Liver (tissue), 9 donors: ENCODE data around the gene ISCA2. TPM values are rescaled to one million over a fixed set of nuclear protein-coding genes. Genes with fewer than 3 reads are reported as not detected.

Experiments used
- DNase-seq: peaks from one replicate; pipeline ENCODE4 v3.0.0-alpha.2; 2017; ENCODE audit warnings: low spot score
- H3K27ac ChIP-seq, 2 donors: one replicate each; pipeline ENCODE4 v1.7.0; 2013; ENCODE audit warnings: inconsistent platforms in 2 of 2, low read length in 2 of 2, control low read depth in 1 of 2, low read depth in 1 of 2, mild to moderate bottlenecking in 1 of 2
- H3K27me3 ChIP-seq, 4 donors: one replicate each; pipeline versions ENCODE4 v1.6.1 to v1.7.0; 2013; ENCODE audit warnings: low read length in 3 of 4, inconsistent platforms in 1 of 4, mild to moderate bottlenecking in 1 of 4, moderate library complexity in 1 of 4; ENCODE audit not compliant: control insufficient read depth in 4 of 4, insufficient read depth in 4 of 4
- H3K36me3 ChIP-seq, 4 donors: one replicate each; pipeline versions ENCODE4 v1.6.1 to v1.7.0; 2013; ENCODE audit warnings: low read length in 3 of 4, mild to moderate bottlenecking in 3 of 4, low read depth in 1 of 4, moderate library complexity in 1 of 4; ENCODE audit not compliant: control insufficient read depth in 4 of 4, insufficient read depth in 3 of 4
- H3K4me1 ChIP-seq, 4 donors: one replicate each; pipeline versions ENCODE4 v1.6.1 to v1.7.0; 2013; ENCODE audit warnings: low read length in 3 of 4, mild to moderate bottlenecking in 3 of 4, moderate library complexity in 1 of 4; ENCODE audit not compliant: control insufficient read depth in 4 of 4, insufficient read depth in 4 of 4
- H3K4me3 ChIP-seq, 3 donors: one replicate each; pipeline versions ENCODE4 v1.6.1 to v1.7.0; 2013; ENCODE audit warnings: low read length in 3 of 3, control low read depth in 1 of 3, low read depth in 1 of 3, mild to moderate bottlenecking in 1 of 3
- H3K9ac ChIP-seq, 2 donors: one replicate each; pipeline ENCODE4 v1.7.0; 2013; ENCODE audit warnings: low read length in 2 of 2, mild to moderate bottlenecking in 2 of 2, moderate library complexity in 2 of 2, control low read depth in 1 of 2, low read depth in 1 of 2
- H3K9me3 ChIP-seq, 4 donors: one replicate each; pipeline versions ENCODE4 v1.6.1 to v1.7.0; 2013; ENCODE audit warnings: low read length in 3 of 4; ENCODE audit not compliant: control insufficient read depth in 4 of 4
- ATF3 ChIP-seq: IDR thresholded peaks from 2 replicates; pipeline ENCODE4 v1.6.1; 2016; ENCODE audit warnings: antibody characterized with exemption
- FOXA1 ChIP-seq: IDR thresholded peaks from 2 replicates; pipeline ENCODE4 v1.6.1; 2016; ENCODE audit warnings: antibody characterized with exemption
- FOXA2 ChIP-seq: IDR thresholded peaks from 2 replicates; pipeline ENCODE4 v1.6.1; 2016; ENCODE audit warnings: antibody characterized with exemption
- GABPA ChIP-seq, 2 donors: IDR thresholded peaks in 1 of 2; conservative IDR thresholded peaks in 1 of 2; 2 replicates each; pipeline ENCODE4 v1.6.1; 2016; ENCODE audit warnings: antibody characterized with exemption in 2 of 2, mild to moderate bottlenecking in 1 of 2, moderate library complexity in 1 of 2
- HNF4A ChIP-seq, 2 donors: conservative IDR thresholded peaks; 2 replicates each; pipeline ENCODE4 v1.6.1; 2016; ENCODE audit warnings: antibody characterized with exemption in 2 of 2, mild to moderate bottlenecking in 2 of 2
- JUND ChIP-seq, 2 donors: IDR thresholded peaks; 2 replicates each; pipeline ENCODE4 v1.6.1; 2016; ENCODE audit warnings: antibody characterized with exemption in 2 of 2
- NR2F2 ChIP-seq: IDR thresholded peaks from 2 replicates; pipeline ENCODE4 v1.6.1; 2016; ENCODE audit warnings: antibody characterized with exemption
- RAD21 ChIP-seq, 2 donors: IDR thresholded peaks; 2 replicates each; pipeline ENCODE4 v1.6.1; 2016; ENCODE audit warnings: antibody characterized with exemption in 2 of 2, mild to moderate bottlenecking in 2 of 2
- RXRA ChIP-seq, 2 donors: IDR thresholded peaks; 2 replicates each; pipeline ENCODE4 v1.6.1; 2017 to 2018; ENCODE audit warnings: antibody characterized with exemption in 2 of 2, mild to moderate bottlenecking in 1 of 2
- SP1 ChIP-seq: IDR thresholded peaks from 2 replicates; pipeline ENCODE4 v1.6.1; 2018; ENCODE audit warnings: antibody characterized with exemption, mild to moderate bottlenecking
- TAF1 ChIP-seq: conservative IDR thresholded peaks from 2 replicates; pipeline ENCODE4 v1.6.1; 2016; ENCODE audit warnings: antibody characterized with exemption, mild to moderate bottlenecking
- ZBTB33 ChIP-seq: IDR thresholded peaks from 2 replicates; pipeline ENCODE4 v1.6.1; 2016; ENCODE audit warnings: antibody characterized with exemption
- WGBS: extraction: QIAGEN DNeasy Blood & Tissue Kit; methylation state at CpG from one replicate; pipeline ENCODE4 v1.1.7; 2013; 5-methylcytosine and 5-hydroxymethylcytosine counted together
- polyA plus RNA-seq, 2 donors: library from polyadenylated mRNA; stranded (reverse) in 1 of 2; unstranded in 1 of 2; fragments of 200-250 nt in 1 of 2; fragments of >200 nt in 1 of 2; fragmentation: Nextera tagmentation in 1 of 2; extraction: Ambion mirVana in 1 of 2; gene quantifications; one replicate each; pipeline versions ENCODE4 v1.2.1 to v1.2.3, GENCODE V29; 2013 to 2015
- total RNA-seq, 2 donors: library from RNA; depleted of rRNA; stranded (reverse); fragments of >200 nt; gene quantifications; one replicate each; pipeline ENCODE4 v1.2.3, GENCODE V29; 2014
- TF ChIP-seq, protein P1 (sequence below): IDR thresholded peaks from 2 replicates; pipeline ENCODE4 v1.6.1; 2016; ENCODE audit warnings: antibody characterized with exemption, mild to moderate bottlenecking
- TF ChIP-seq, protein P2 (sequence below): IDR thresholded peaks from 2 replicates; pipeline ENCODE4 v1.6.1; 2016; ENCODE audit warnings: antibody characterized with exemption
- donor health status: healthy.
- donor health status: healthy.
- donor health status: healthy.
- donor health status: healthy.
- donor health status: healthy.

The ISCA2 gene
- total and polyA plus RNA-seq, 4 donors = 7.1 to 35.3 (median 15.8) TPM

DNA sequence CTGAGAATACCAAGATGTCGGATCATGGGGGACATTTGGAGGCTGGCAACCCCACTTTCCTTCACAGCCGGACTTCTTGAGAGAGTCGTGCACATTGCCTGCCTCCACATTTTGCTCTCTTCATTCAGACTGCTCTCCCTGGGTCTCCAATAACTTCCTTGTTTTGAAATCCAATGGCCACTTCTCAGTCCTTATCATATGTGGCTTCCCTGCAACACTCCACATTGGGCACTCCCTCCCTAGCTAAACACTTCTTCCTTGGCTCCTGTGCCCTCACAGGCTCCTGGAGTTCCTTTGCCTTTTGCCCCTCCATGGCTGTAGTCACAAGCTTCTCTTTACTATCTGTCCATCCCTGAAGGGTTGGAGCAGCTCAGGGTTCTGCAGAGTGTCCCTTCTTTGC lies 30.6 kb upstream of the ISCA2 start:
- H3K9me3 ChIP-seq = no peaks in the 10 kb centered on the region
- H3K4me1 ChIP-seq = no peaks in the 10 kb centered on the region
- 88% methylated on average over 3 of the region's 3 CpGs for WGBS
- no peaks in the 10 kb centered on the region for H3K27me3 ChIP-seq
- no peaks in the 10 kb centered on the region for H3K36me3 ChIP-seq
- no peak overlapping the region for H3K9ac ChIP-seq
- no peak overlapping the region for H3K27ac ChIP-seq
- no peak for DNase-seq
- H3K4me3 ChIP-seq = no peak overlapping the region
- TF ChIP-seq ZBTB33 (no peak), TAF1 (no peak), HNF4A (conservative IDR thresholded peaks at IDR 0.05) (no peak), JUND (IDR thresholded peaks at IDR 0.05) (no peak), RAD21 (IDR thresholded peaks at IDR 0.05) (no peak), SP1 (no peak), GABPA (IDR thresholded peaks at IDR 0.05 in 1 of 2, conservative IDR thresholded peaks at IDR 0.05 in 1 of 2) (no peak), FOXA1 (no peak), NR2F2 (no peak), FOXA2 (no peak), ATF3 (no peak)
- TF ChIP-seq, protein P1, sequence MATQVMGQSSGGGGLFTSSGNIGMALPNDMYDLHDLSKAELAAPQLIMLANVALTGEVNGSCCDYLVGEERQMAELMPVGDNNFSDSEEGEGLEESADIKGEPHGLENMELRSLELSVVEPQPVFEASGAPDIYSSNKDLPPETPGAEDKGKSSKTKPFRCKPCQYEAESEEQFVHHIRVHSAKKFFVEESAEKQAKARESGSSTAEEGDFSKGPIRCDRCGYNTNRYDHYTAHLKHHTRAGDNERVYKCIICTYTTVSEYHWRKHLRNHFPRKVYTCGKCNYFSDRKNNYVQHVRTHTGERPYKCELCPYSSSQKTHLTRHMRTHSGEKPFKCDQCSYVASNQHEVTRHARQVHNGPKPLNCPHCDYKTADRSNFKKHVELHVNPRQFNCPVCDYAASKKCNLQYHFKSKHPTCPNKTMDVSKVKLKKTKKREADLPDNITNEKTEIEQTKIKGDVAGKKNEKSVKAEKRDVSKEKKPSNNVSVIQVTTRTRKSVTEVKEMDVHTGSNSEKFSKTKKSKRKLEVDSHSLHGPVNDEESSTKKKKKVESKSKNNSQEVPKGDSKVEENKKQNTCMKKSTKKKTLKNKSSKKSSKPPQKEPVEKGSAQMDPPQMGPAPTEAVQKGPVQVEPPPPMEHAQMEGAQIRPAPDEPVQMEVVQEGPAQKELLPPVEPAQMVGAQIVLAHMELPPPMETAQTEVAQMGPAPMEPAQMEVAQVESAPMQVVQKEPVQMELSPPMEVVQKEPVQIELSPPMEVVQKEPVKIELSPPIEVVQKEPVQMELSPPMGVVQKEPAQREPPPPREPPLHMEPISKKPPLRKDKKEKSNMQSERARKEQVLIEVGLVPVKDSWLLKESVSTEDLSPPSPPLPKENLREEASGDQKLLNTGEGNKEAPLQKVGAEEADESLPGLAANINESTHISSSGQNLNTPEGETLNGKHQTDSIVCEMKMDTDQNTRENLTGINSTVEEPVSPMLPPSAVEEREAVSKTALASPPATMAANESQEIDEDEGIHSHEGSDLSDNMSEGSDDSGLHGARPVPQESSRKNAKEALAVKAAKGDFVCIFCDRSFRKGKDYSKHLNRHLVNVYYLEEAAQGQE = no peak

DNA sequence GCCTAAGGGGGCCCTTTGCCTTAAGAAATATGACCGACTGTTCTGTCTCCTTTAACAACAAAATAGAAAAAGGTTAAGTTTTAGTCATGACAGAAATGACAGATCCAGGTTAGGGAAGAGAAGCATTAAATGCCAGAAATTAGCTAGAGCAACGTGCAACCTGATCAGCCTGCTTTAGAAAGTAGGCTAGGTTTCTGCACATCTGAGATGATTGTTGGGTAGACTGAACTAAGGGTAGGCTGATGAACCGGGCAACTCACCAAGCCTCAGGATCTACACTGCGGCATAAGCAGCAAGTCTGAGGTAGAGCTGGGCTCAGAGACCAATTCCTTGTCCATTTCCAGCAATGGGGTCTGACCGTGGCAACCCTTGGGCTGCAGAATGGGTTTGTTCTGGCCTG lies 29.9 kb upstream of the ISCA2 start:
- H3K27ac ChIP-seq = no peak overlapping the region
- TF ChIP-seq RXRA (IDR thresholded peaks at IDR 0.05) (no peak), TAF1 (no peak), SP1 (no peak), HNF4A (conservative IDR thresholded peaks at IDR 0.05) (no peak), ZBTB33 (no peak), NR2F2 (no peak), RAD21 (IDR thresholded peaks at IDR 0.05) (no peak)
- TF ChIP-seq, protein P2, sequence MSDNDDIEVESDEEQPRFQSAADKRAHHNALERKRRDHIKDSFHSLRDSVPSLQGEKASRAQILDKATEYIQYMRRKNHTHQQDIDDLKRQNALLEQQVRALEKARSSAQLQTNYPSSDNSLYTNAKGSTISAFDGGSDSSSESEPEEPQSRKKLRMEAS = no peak
- H3K9ac ChIP-seq = no peak overlapping the region
- H3K36me3 ChIP-seq = no peaks in the 10 kb centered on the region
- H3K27me3 ChIP-seq = no peaks in the 10 kb centered on the region
- WGBS = 88% methylated on average over 5 of the region's 5 CpGs
- no peak for DNase-seq
- H3K4me1 ChIP-seq = no peaks in the 10 kb centered on the region
- H3K9me3 ChIP-seq = no peaks in the 10 kb centered on the region
- H3K4me3 ChIP-seq = no peak overlapping the region
